Lower lobe of right lung (tissue), 2 donors: ENCODE results near the gene SH3RF3. TPM values are rescaled to one million over a fixed set of nuclear protein-coding genes. Genes with fewer than 3 reads are reported as not detected.

Experiments
- ATAC-seq, 2 donors: fragments of 200-7000 bp; cut with Tn5 transposase; one replicate each; pipeline ENCODE4 v1.9.1; 2020 to 2022; ENCODE audit warnings: mild to moderate bottlenecking in 2 of 2, moderate library complexity in 2 of 2
- DNase-seq: peaks from one replicate; pipeline ENCODE4 v3.0.0-alpha.2; 2020
- H3K27ac ChIP-seq: fragments of 200-600 bp; one replicate; pipeline ENCODE4 v1.8.0; 2022
- H3K27me3 ChIP-seq: fragments of 200-600 bp; one replicate; pipeline ENCODE4 v1.8.0; 2022; ENCODE audit warnings: low read depth
- H3K36me3 ChIP-seq: fragments of 200-600 bp; one replicate; pipeline ENCODE4 v1.8.0; 2022; ENCODE audit warnings: mild to moderate bottlenecking
- H3K4me1 ChIP-seq: fragments of 200-600 bp; one replicate; pipeline ENCODE4 v1.8.0; 2022
- H3K4me3 ChIP-seq: fragments of 200-600 bp; one replicate; pipeline ENCODE4 v1.8.0; 2022; ENCODE audit warnings: mild to moderate bottlenecking
- H3K9me3 ChIP-seq: fragments of 200-600 bp; one replicate; pipeline ENCODE4 v1.8.0; 2022
- CTCF ChIP-seq: fragments of 200-600 bp; IDR thresholded peaks from one replicate; pipeline ENCODE4 v1.8.0; 2022; ENCODE audit warnings: antibody characterized with exemption, mild to moderate bottlenecking
- intact Hi-C: fragments of 100-400 bp; cut with DNase I; formaldehyde crosslinking; loops from one replicate; pipeline ENCODE4 v1.11.0; 2022
- total RNA-seq: library from RNA; stranded (reverse); fragmentation: NEBNext Ultra II Directional; extraction: Animal tissue kit (Norgen Biotek cat#: 25700); gene quantifications from one replicate; pipeline ENCODE4 v1.2.1, GENCODE V29; 2021
- donor health status: DM: no; HTN: yes; CAD: no; lungs with severe emphysema.

The SH3RF3 gene
- total RNA-seq, 1 donor from 2014 or later: 5.7 TPM

- Histone ChIP-seq H3K4me1 (peaks cover 26% of the 10 kb centered on the region), H3K36me3 (no peaks in the 10 kb centered on the region), H3K27ac (no peak overlapping the region), H3K9me3 (peaks cover 5% of the 10 kb centered on the region), H3K27me3 (no peaks in the 10 kb centered on the region), H3K4me3 (no peak overlapping the region)
- DNase-seq (no peak), ATAC-seq (no peak)
- no peak for TF ChIP-seq CTCF
- intact Hi-C loops: no loop called here
Observed at GRCh38 chr2:109501461-109501860, 372.5 kb downstream of the SH3RF3 start.

- H3K9me3 ChIP-seq: peaks cover 5% of the 10 kb centered on the region
- peaks cover 9% of the 10 kb centered on the region for H3K4me1 ChIP-seq
- no peak for DNase-seq
- no peak overlapping the region for H3K27ac ChIP-seq
- intact Hi-C loops: no loop called here
- TF ChIP-seq CTCF: no peak
- no peak for ATAC-seq
- H3K27me3 ChIP-seq: no peaks in the 10 kb centered on the region
- no peaks in the 10 kb centered on the region for H3K36me3 ChIP-seq
- H3K4me3 ChIP-seq: no peak overlapping the region
Observed at GRCh38 chr2:109503191-109503590, 374.2 kb downstream of the SH3RF3 start.

GRCh38 chr2:109507217-109507616 lies 378.2 kb downstream of the SH3RF3 start:
- H3K36me3 ChIP-seq: no peaks in the 10 kb centered on the region
- intact Hi-C loops: no loop called here
- H3K4me1 ChIP-seq: no peaks in the 10 kb centered on the region
- no peak overlapping the region for H3K27ac ChIP-seq
- H3K4me3 ChIP-seq: no peak overlapping the region
- ATAC-seq: no peak
- H3K27me3 ChIP-seq: no peaks in the 10 kb centered on the region
- no peak for DNase-seq
- H3K9me3 ChIP-seq: peaks cover 5% of the 10 kb centered on the region
- no peak for TF ChIP-seq CTCF

- intact Hi-C loops: no loop called here
- no peaks in the 10 kb centered on the region for H3K4me1 ChIP-seq
- TF ChIP-seq CTCF: no peak
- no peaks in the 10 kb centered on the region for H3K36me3 ChIP-seq
- no peak overlapping the region for H3K4me3 ChIP-seq
- no peak for DNase-seq
- no peak overlapping the region for H3K27ac ChIP-seq
- H3K27me3 ChIP-seq: no peaks in the 10 kb centered on the region
- no peak for ATAC-seq
- H3K9me3 ChIP-seq: peaks cover 5% of the 10 kb centered on the region
Observed at GRCh38 chr2:109507828-109508227, 378.8 kb downstream of the SH3RF3 start.

DNA sequence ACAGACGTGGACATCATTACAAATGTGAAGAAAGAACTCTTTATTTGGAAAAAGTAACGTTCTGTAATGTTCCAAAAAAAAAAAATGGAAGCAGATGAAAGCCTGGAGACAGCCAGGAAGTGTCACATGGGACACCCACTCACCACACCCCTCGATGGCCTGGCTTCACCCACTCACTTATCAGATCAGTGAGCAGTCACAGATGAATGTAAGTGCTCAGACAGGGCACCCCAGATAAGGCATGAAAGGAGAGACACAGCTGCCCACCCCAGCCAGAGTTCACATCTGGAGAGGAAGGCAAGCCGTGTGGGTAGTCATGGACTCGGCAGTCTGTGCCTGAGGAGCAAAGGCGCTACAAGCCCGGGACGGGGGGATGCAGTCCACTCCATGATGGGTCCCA lies 379.6 kb downstream of the SH3RF3 start:
- Histone ChIP-seq H3K4me3 (no peak overlapping the region), H3K4me1 (no peaks in the 10 kb centered on the region), H3K36me3 (no peaks in the 10 kb centered on the region), H3K9me3 (peaks cover 5% of the 10 kb centered on the region), H3K27me3 (no peaks in the 10 kb centered on the region), H3K27ac (no peak overlapping the region)
- ATAC-seq (no peak), DNase-seq (no peak)
- no peak for TF ChIP-seq CTCF
- intact Hi-C loops: no loop called here
